GM21723 (cell line): Measurements from ENCODE around the gene TRIM13.

Experiments
- ATAC-seq: cut with Tn5 transposase; IDR thresholded peaks from one replicate; pipeline ENCODE4 v1.9.1; 2021; ENCODE audit warnings: mild to moderate bottlenecking, moderate library complexity; ENCODE audit not compliant: unreplicated experiment

Gene TRIM13

DNA sequence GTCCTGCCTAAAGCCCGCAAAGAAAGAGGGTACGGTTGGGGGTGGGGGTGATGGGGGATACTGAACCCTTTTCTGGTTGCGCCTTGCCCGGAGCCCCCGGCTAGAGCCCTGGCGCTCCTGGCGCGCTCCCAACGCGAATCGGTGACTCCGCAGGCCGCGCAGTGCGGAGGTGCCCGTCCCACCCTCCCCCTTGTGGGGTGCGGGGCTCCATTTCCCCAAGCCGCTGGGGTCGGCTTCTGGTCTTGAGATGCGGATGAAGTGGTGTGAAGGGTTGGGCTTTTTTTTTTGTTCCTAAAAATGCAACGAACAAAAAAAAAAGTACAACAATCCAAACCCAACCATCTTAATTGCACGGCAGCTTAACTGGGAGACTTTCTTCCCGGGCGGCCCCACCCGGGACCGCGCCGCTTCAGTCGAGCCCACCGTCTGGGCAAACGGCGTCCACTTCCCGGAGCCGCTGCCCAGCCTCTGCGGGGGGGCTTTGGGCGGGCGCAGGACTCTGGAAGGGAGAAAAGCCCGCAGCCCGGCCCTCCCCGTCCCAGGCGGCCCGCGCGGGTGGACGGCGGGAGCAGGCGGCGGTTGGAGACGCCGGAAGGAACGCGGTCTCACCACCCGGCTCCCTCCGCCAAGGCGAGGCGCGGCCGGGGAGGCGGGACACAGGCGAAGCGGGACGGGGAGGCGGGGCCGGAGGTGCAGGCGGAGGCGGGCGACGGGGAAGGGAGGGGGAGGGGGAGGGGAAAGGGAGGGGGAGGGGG, 504 bp upstream of the TRIM13 start:
- ATAC-seq: peak; percentile 51

DNA sequence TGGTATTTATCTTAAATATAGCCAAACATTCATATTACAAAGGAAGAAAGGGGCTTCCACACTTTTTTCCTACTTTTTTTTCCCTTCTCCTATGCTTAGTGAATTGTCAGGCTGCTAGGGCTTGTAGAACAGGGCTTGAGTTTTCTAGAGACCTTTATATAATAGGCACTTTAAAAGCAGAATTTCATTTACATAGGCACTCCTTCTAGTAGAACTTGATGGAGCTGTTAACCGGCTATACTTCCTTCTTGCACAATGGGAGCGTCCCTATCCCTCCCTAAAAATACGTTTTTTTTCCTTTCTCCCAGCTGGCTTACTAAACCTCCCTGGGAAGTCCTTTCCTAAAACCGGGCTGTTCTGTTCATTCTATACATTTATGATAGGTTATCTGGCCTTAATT, 1.1 kb downstream of the TRIM13 start:
- ATAC-seq: no peak

DNA sequence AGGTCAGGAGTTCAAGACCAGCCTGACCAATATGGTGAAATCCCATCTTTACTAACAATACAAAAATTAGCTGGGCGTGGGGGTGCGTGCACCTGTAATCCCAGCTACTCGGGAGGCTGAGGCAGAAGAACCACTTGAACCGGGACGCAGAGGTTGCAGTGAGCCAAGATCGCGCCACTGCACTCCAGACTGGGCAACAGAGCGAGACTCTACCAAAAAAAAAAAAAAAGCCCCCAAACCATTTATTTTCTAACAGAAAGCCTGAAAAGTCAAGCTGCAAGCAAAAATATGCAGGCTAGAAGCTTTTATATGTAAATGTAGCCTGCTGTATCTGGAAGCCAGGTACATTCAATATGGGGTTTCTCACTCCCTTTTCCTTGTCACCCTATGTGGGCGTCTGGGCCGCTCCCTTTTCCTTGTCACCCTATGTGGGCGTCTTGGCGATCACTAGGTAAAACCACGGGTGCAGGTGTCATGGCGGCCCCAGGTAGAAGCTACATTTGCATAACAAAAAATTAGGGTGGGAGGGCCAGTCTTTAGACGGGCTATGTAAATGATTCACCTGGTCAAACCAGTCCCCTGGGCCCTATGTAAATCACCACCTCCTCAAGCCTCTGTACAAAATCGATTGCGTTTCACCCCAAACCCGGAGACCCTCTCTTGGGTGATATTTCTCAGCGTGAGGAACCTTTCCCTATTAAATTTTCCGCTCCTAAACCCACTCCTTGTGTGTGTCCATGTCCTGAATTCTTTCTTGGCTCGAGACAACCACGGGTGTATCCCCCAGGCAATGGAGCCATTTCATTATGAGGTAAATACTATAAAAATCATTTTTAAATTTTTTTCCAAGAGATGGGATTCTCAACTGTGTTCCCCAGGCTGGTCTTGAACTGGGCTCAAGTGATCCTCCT, 2.1 kb downstream of the TRIM13 start:
- ATAC-seq: no peak

DNA sequence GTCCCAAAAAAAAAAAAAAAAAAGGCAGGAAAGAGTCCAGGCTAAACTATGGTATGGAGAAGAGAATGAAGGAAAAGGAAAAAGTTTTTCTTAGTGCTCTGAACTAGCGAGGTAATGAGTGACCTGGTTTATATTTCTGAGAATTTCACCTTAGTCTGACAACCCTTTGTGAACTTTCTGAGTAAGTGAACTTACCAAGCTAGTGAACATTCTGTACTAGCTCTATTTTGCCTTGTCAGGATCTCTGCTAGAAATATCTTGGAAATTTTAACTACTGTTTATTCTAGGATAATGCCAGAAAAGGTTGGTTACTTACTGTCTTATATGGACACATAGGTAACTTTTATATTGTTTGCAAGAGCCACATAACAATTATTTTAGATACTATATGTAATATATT, 4.4 kb downstream of the TRIM13 start:
- ATAC-seq: no peak

DNA sequence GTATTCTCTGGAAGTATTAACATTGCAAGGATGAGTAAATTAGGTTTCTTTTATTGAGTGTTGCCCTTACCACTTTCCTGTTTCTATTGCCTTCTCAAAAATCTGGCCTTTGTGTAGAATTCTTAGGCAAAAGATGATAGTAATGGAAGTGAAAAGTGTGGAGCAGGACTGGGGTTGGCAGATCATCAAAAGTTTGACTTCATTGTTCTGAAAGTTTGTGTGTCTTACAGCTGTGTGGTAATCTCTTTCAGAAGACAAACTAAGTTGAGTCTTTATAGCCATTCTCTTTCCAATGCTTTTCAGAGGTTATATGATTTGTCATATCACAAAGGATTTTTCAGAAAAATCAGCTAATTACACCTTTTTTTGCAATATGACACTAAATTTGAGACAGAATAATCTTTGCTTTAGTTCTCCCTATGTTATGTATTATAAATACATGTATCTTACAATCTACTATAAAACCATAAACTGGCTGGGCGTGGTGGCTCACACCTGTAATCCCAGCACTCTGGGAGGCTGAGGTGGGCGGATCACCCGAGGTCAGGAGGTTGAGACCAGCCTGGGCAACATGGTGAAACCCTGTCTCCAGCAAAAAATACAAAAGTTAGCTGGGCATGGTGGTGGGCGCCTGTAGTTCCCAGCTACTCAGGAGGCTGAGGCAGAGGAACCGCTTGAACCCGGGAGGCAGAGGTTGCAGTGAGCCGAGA, 9.7 kb downstream of the TRIM13 start:
- no peak for ATAC-seq

DNA sequence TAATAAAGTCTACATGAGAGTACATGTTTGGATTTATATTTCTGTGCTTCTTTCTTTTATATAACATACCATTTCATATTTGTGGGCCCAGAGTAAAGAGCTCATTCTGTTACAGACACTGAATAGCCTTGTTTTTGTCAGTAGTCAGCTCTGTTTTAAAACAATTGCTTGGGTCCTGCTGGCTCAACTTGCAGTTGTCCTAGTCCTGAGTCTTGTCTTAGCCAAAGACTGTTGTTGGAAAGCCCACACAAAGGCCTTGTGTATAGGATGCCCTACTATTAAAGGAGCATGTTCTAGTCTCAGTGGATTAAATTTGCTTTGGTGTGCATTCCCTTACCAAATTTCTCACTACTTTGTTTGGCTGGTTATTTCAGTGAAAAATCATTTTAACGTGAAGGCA, 14.6 kb downstream of the TRIM13 start:
- no peak for ATAC-seq

DNA sequence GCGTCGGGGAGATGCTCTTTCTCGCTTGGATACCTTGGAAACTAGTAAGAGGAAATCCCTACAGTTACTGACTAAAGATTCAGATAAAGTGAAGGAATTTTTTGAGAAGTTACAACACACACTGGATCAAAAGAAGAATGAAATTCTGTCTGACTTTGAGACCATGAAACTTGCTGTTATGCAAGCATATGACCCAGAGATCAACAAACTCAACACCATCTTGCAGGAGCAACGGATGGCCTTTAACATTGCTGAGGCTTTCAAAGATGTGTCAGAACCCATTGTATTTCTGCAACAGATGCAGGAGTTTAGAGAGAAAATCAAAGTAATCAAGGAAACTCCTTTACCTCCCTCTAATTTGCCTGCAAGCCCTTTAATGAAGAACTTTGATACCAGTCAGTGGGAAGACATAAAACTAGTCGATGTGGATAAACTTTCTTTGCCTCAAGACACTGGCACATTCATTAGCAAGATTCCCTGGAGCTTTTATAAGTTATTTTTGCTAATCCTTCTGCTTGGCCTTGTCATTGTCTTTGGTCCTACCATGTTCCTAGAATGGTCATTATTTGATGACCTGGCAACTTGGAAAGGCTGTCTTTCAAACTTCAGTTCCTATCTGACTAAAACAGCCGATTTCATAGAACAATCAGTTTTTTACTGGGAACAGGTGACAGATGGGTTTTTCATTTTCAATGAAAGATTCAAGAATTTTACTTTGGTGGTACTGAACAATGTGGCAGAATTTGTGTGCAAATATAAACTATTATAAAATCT, 15.7 kb downstream of the TRIM13 start:
- ATAC-seq: no peak

DNA sequence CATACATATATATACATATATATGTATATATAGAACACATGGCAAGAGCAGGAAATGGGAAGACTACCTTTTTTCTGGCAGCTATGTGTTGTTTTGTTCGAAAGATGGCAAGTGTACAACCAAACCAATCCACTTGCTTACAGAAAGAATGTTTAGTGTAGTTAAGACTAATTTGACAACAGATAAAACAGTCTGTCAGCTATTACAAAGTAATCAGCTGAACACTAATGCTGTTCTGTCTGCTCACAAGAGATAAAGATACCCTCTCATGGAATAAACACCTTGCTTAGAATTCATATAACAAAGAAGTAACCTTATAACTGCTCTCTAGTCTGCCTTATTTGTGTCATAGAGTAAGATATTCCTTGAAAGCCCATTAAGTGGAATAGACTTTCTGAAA, 17.5 kb downstream of the TRIM13 start:
- ATAC-seq: no peak

DNA sequence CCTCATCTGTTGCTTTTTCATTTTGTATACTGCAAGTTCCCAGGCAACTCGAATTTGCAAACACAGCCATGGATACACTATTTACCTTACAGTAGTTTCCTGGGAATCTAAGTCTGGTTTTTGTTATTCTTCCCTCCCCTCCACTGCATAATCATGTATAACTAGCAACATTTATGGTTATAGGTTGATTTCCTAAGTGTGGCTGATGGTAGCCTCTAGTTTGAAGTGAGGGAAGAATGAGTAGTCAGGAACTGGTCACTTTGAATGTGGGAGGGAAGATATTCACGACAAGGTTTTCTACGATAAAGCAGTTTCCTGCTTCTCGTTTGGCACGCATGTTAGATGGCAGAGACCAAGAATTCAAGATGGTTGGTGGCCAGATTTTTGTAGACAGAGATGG, 18.4 kb downstream of the TRIM13 start, which contains the start of gene KCNRG:
KCNRG (plus strand) TSS at position 187 of the 400 bp plus-strand sequence; CDS start at position 237, 50 bp downstream.
- ATAC-seq: no peak

DNA sequence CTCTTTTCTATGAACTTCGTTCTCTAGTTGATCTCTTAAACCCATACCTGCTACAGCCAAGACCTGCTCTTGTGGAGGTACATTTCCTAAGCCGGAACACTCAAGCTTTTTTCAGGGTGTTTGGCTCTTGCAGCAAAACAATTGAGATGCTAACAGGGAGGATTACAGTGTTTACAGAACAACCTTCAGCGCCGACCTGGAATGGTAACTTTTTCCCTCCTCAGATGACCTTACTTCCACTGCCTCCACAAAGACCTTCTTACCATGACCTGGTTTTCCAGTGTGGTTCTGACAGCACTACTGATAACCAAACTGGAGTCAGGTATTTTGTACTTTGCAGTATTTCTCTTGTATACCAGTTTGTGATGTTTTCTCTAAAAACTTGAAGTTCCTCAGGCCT, 18.9 kb downstream of the TRIM13 start:
- ATAC-seq: no peak

DNA sequence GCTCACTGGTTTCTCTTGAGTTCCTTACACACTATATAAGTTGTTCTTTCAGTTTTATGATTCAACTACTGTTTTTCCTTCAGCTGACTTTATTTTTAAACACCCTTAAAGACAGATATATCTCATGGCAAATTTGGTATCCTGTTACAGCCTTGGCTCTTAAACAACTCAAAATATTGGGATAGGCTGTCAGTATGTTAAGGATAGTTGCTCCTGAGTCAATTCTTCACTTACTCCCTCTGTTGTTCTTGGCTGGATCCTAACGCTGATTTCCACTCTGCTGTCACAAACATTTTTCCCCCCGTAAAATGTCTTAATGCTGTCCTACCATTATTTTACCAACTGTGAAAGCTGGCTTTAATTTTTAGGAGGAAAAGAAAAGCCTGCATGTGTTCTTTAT, 19.6 kb downstream of the TRIM13 start:
- ATAC-seq: no peak

DNA sequence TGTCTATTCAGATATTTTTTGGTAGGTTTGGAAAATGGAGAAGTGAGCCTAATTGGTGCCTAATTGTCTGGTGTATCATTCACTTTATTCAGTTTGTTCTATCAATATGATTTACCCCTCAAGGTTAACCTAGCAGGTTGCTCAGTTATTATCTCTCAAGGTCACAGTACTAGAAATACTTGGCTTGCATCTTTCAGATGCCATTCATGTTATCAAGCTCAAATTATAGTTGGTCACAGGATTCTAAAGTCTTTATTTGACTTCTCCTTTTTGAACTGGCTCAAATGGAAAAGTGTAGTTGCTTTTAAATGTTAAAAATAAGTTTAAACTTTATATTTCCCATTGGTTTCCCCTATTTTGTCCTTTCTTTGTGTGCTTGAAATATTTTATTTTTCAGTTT, 21.0 kb downstream of the TRIM13 start:
- no peak for ATAC-seq

DNA sequence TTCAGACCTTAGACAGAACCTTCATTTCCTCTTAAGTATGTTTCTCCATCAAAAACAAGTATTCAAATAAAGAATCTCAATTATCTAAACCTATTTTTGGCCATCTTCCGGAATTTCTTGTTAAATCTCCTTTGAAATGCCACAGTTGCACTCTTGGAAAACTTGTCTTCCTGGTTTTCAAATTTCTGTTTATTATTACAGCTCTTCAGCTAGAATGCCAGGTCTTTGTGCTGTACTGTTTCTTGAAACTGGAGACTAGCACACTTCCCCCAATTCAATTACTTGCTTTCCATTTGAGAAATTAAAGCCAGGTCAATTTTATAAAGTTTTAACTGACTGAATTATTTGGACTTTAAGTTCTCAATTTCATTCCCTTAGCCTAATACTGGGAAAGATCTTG, 28.6 kb downstream of the TRIM13 start:
- ATAC-seq: no peak

DNA sequence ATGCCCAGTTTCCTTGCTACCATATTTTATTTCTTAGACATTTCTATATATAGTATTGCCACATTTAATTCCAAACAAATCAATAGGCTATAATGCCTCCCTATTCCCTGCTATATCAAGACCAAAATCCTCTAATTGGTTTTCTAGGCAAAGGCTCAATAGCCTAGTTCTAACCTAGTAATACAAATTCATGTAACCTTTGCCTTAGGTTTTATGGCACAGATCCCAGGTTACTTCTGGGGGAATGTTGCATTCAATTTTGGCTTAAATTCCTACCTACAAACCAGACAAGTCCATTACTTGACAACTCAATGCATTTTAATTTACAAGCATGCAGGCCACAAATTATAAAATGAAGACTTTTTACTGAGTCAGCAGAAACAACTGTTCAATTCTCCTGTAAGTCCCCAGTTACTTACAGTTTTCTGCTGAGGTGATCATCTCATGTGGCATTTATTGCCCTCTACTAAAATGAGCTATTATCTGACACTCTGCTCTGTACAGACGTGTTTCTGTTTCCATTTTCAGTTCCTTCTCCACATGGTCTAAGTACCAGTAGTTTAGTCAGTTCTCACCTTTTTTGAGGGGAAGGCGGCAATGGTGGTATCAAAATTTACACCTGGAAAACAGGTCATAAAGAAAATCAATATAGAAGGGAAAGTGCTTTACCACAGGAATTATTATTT, 30.1 kb downstream of the TRIM13 start:
- ATAC-seq: peak; percentile 99

DNA sequence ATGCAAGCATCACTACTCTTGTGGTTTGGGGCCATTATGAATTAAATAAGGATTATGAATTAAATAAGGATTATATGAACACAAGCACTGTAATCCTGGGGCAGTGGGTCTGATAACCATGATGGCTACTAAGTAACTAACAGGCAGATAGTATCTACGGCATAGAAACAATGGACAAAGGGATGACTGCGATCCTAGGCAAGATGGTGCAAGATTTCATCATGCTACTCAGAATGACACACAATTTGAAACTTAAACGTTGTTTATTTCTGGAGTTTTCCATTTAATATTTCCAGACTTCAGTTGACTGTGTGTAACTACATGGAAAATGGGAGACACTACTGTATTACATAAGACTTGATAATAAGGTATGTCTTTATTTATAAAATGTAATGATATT, 33.5 kb downstream of the TRIM13 start:
- ATAC-seq: no peak

DNA sequence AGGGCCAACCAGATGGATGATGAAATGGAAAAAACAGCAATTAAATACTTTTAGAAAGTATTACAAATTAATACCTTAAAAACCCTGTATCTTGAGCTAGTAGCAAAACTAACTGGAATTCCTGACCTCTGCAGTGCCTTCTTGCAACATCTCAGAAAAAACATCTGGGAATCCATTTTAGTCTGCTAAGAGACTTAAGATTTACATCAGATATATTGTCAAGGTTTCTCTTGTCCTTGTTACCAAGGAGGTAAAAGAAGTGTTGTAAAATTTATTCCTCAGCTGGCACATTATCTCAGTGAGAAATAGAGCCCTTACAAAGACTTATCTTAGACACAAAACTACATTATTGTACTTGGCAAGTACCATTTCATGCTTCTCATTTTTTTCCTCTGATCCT, 36.9 kb downstream of the TRIM13 start:
- ATAC-seq: no peak

DNA sequence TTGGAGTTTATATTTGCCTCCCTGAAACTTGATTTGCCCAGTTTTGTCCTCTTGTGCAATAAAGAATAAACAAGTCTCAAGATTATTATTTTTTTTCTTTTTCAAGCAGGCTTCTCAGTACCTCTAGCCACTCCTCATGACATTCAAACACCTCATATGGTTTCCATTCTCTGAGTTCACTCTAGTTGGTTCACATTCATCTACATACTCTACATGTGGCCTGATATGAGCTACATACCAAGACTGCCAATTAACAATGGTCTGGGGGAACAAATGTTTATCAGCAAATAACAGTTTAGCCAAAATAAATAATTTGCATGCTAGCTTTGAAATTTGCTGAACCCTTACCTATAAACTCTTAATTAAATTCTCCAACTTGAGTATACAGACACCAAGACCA, 40.9 kb downstream of the TRIM13 start:
- ATAC-seq: no peak

DNA sequence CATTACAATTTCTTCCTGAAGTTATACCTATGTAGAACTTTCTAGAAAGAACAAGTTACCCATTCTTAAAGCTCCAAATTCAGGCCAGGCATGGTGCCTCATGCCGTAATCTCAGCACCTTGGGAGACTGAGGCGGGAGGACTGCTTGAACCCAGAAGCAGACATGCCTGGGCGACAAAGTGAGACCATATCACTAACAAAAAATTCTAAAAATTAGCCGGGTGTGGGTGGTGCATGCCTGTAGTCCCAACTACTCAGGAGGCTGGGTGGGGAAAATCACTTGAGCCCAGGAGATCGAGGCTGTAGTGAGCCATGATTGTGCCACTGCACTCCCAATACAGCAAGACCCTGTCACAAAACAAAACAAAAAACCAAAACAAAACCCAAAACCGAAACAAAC, 41.4 kb downstream of the TRIM13 start:
- no peak for ATAC-seq

DNA sequence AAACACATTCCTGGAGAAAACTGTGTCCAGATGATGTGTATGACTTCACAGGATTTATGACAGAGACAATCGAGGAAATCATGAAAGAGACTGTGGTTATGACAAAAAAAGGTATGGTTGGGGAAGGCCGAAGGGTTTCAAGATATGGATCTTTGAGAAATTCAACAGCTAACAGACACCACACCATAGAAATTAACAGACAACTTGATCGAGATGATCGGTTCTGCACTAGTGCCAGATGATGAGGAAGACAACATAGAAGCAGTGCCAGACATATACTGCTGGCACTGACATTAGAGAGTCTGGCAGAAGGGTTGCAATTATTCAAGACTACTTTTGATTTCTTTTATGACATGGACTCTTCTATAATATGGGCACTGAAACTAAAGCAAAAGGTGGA, 55.6 kb downstream of the TRIM13 start:
- ATAC-seq: no peak

DNA sequence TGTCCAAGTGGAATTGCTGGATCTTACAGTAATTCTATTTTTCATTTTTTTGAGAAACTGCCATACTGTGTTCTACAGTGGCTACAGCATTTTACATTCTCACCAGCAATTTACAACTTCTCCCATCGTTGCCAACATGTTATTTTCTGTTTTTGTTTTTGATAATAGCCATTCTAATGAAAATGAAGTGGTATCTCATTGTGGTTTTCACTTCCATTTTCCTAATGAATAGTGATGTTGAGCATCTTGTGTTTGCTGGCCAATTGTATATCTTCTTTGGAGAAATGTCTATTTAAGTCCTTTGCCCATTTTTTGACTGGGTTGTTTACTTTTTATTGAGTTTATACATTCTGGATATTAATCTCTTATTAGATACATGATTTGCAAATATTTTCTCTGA, 57.0 kb downstream of the TRIM13 start:
- ATAC-seq: no peak
